IPS-11a (cell line): ENCODE measurements around the gene PGAP1.

Experiments
- H3K4me3 ChIP-seq: one replicate; pipeline ENCODE4 v1.5.1; 2013; ENCODE audit warnings: low read depth, low read length, control low read depth

PGAP1 gene

DNA sequence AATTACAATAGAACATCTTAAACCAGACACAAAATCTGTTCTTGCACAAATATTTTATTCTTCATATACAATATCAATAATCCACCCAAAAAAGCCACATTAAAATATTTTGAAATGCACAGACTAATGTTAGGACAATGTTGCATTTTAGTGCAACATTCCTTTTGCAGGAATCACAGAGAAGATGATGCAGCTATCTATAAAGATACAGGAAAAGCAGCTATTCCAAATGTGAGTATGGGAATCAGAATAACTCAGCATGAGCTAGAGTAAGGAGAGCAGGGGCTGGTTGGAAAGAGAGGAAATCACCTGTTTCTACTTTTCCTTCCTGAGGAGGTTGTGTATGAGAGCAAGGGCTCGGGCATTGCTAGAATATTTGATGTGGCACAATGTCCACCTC, 122.1 kb downstream of the PGAP1 start:
- H3K4me3 ChIP-seq, result no peak overlapping the region

DNA sequence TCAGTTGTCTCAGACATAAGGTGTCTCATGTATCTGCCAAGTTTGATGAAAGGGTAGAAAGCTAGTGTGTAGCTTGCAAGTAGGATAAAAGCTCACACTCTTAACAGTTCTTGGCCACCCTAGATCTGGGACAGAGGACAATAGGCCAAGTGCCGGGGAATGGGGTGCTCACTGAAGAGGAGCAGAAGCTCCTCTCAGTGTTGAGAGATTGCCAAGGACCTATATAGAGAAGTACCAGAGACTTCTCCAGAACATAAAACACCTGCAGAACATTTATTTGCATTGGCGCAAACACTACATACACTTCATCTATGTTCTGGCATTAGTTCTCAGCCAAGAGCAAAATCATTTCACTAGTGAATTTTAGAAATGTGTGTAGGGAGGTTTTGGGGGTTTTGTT, 124.1 kb downstream of the PGAP1 start:
- no peak overlapping the region for H3K4me3 ChIP-seq

DNA sequence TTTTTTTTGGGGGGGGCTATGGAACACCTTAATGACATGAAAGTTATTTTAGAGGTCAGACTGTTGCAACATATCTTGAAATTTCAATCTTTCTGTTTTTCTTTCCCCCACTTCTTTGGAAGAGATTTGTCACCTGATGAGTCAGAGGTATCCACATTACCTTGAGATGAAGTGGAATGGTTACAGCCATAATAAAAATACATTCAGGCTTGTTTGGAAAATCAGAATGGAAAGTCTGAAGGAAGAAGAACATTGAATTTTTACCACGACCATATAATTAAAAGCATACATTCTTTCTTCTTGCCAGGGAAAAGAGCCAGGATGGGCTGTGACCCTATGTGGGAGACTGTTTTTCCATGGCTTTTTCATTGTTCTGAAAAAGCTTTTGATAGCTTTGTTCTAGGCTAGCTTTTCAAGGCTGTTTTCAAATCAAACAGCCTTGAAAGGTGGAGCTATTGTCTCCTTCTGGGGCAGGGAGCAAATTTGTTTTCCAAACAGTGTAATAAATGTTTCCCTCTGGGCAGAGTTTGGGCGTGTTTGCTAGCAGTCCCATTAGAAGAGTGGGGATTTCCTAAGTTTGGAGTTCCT, 124.7 kb downstream of the PGAP1 start:
- no peak overlapping the region for H3K4me3 ChIP-seq

DNA sequence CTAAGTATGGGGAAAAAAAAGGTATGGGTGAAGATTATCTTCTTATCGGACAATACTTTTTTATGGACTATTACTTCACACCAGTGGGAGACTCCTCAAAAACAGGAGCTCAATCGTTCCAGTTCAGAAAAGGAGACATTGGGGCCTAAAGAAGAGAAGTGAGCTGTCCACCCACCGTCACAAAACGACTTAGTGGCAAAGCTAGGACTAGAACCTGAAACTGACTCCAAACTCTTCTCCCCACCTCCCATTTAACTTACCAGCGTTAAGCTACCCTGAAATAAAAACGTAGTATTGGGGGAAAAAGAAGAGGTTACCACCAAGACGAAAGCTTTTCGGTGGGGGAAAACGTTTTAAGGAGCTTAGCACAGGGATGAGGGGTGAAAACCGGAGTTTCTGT, 127.5 kb downstream of the PGAP1 start:
- H3K4me3 ChIP-seq, result peak overlapping the region; percentile 90

DNA sequence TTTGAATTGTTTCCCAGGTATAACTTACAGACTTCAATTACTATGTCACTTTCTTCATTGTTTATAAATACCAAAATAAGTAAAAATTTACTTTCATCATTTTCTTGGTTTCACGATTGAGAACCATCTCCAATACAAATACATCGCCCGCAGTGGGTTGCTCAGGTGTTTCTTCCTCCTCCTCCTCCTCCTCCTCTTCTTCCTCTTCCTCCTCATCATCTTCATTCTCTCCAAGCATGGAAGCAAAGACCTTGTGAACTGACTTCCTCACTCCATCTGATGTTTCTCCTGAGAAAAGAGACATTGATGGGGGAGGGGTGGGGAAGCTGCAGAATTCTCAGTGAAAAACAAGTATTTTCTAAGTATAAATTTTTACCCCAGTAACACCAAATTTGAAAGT, 133.6 kb downstream of the PGAP1 start:
- H3K4me3 ChIP-seq, result no peak overlapping the region

DNA sequence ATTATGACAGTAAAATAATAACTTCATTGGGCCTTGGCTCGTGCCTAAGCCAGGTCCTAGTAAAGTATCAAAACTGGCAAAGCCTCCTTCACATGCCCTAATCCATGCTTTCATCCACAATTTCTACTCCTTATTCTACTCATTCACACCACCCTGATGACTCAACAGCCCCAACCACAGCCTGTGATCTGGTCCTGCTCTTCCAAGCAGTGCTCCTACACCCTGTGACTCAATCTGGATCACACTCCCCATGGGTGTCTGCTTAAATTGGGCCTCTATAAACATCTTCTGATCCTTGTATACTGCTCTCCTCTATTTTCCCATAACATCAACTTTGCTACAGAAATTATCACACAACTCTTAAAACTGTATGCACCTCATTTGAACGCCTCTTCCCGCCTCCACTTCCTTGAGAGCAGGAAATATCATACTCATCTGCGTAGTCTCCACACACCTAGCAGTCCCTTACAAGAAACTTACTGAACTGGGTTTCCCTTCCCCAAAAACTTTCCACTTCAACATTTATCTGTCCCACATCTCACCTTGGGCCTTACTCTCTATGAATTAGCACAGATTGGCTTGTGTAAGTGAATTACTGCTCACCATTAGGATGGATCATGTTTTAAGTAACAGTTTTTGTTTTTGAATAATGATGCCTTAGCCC, 142.9 kb downstream of the PGAP1 start:
- H3K4me3 ChIP-seq, result no peak overlapping the region
